HG02759 (cell line): ENCODE data around the gene ATP4A.
A peak's percentile ranks its signal among the peaks of the same experiment; 100 is the strongest.

ENCODE experiments used
- ATAC-seq: cut with Tn5 transposase; IDR thresholded peaks from one replicate; pipeline ENCODE4 v1.9.1; 2021; ENCODE audit warnings: mild to moderate bottlenecking, moderate library complexity; ENCODE audit not compliant: unreplicated experiment

ATP4A gene

GRCh38 chr19:35529241-35530218, 33.9 kb downstream of the ATP4A start:
- no peak for ATAC-seq

- no peak for ATAC-seq
These were observed 35.0 kb downstream of the ATP4A start, which contains the start of gene SBSN for GRCh38 chr19:35528218-35529038. SBSN (minus strand) TSS chr19:35528311; CDS start chr19:35528281, 30 bp downstream.

- ATAC-seq: no peak
These were observed 37.6 kb downstream of the ATP4A start for GRCh38 chr19:35525873-35526272.

GRCh38 chr19:35524181-35524837, 39.1 kb downstream of the ATP4A start:
- no peak for ATAC-seq

- ATAC-seq: no peak
These were observed 40.6 kb downstream of the ATP4A start for GRCh38 chr19:35522745-35523327.

- no peak for ATAC-seq
These were observed 42.2 kb downstream of the ATP4A start for GRCh38 chr19:35521124-35521743.

- no peak for ATAC-seq
These were observed 44.2 kb downstream of the ATP4A start for GRCh38 chr19:35519291-35519690.

GRCh38 chr19:35518313-35518712, 45.1 kb downstream of the ATP4A start:
- ATAC-seq: no peak

GRCh38 chr19:35517342-35517741, 46.1 kb downstream of the ATP4A start:
- ATAC-seq: no peak

GRCh38 chr19:35516310-35516709, 47.1 kb downstream of the ATP4A start:
- ATAC-seq: no peak

GRCh38 chr19:35514282-35514809, 49.1 kb downstream of the ATP4A start:
- no peak for ATAC-seq

- no peak for ATAC-seq
These were observed 49.7 kb downstream of the ATP4A start, which contains the start of gene DMKN for GRCh38 chr19:35513628-35514281. DMKN (minus strand) TSS chr19:35513649; CDS start chr19:35513475, 174 bp downstream.

GRCh38 chr19:35512831-35513627, 50.4 kb downstream of the ATP4A start:
- no peak for ATAC-seq

GRCh38 chr19:35511337-35511736, 52.1 kb downstream of the ATP4A start:
- no peak for ATAC-seq

- no peak for ATAC-seq
These were observed 52.9 kb downstream of the ATP4A start for GRCh38 chr19:35510626-35510964.

GRCh38 chr19:35509861-35510625, 53.4 kb downstream of the ATP4A start:
- peak; percentile 61 for ATAC-seq

- no peak for ATAC-seq
These were observed 54.3 kb downstream of the ATP4A start for GRCh38 chr19:35509018-35509652.
